ENCODE results near the gene NOPCHAP1. TPM values are rescaled to one million over a fixed set of nuclear protein-coding genes. Genes with fewer than 3 reads are reported as not detected.

Gene NOPCHAP1
- total RNA-seq, 4 donors from 2014 or later = 3.7 to 6.8 (median 6.1) TPM

DNA sequence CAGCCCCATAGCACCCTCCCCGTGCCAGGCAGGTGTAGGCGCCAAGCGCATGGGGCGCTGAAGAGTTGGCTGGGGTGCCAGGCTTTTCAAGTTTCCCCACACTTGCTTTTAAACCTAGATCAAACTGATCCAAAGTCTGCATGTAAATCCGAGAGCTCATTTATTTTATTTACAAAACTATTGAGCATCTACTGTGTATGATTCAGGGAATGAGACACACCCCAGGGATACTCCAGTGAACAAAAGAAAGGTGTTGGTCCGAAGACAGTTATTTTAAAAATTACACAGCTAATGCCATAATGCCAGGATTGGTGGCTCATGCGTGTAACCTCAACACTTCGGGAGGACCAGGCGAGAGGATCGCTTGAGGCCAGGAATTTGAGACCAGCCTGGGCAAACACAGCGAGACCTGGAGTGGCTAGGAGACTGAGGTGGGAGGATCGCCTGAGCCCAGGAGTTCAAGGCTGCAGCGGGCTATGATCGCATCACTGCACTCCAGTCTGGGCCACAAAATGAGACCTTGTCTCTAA is 27.2 kb upstream of the NOPCHAP1 start:
- 42 to 49% methylated on average over 14 of the region's 14 CpGs for WGBS, 2 donors
- H3K27ac ChIP-seq = peak overlapping the region in 3 of 4 donors; percentile 82 to 91 (median 87)
- no peak for DNase-seq (ENCODE audit: low spot score in 2 of 2)
- no peaks in the 10 kb centered on the region for H3K36me3 ChIP-seq
- TF ChIP-seq EP300 (IDR thresholded peaks at IDR 0.05) (no peak), POLR2A (IDR thresholded peaks at IDR 0.05) (no peak)
- TF ChIP-seq, protein P1, sequence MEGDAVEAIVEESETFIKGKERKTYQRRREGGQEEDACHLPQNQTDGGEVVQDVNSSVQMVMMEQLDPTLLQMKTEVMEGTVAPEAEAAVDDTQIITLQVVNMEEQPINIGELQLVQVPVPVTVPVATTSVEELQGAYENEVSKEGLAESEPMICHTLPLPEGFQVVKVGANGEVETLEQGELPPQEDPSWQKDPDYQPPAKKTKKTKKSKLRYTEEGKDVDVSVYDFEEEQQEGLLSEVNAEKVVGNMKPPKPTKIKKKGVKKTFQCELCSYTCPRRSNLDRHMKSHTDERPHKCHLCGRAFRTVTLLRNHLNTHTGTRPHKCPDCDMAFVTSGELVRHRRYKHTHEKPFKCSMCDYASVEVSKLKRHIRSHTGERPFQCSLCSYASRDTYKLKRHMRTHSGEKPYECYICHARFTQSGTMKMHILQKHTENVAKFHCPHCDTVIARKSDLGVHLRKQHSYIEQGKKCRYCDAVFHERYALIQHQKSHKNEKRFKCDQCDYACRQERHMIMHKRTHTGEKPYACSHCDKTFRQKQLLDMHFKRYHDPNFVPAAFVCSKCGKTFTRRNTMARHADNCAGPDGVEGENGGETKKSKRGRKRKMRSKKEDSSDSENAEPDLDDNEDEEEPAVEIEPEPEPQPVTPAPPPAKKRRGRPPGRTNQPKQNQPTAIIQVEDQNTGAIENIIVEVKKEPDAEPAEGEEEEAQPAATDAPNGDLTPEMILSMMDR (IDR thresholded peaks at IDR 0.05) = no peak
- H3K9me3 ChIP-seq = no peaks in the 10 kb centered on the region
- H3K4me1 ChIP-seq = peaks cover 0 to 28% (median 11%) of the 10 kb centered on the region in 4 donors
- peak overlapping the region; percentile 62 to 89 (median 80) for H3K4me3 ChIP-seq
- H3K27me3 ChIP-seq = no peaks in the 10 kb centered on the region

DNA sequence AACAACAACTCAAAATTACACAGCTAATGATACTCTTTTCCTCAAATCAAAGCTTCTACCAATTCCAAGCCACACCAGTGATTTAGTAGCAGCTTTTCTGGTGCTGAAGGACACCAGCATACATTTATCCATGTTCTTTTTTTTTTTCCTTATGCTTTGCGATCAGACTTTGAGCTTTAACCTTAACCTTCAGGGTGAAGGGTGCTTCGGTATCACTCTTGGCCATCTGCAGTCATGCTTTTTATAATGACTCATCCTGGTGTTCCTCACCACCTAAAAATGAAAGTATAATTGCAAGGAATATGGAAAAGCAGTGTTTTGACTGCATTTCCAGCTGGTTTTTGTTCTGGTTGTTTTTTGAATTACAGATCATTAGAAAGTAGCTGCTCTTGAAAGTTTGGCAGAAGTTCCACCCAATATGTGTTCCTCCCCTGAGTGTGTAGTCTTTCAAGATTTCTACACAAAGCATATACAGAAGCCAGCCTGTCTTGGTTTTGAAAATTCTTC is 26.7 kb upstream of the NOPCHAP1 start:
- WGBS, 2 donors = 44 to 56% methylated on average over 2 of the region's 2 CpGs
- H3K4me1 ChIP-seq = peaks cover 0 to 27% (median 11%) of the 10 kb centered on the region in 4 donors
- H3K4me3 ChIP-seq = peak overlapping the region in 1 of 4 donors; percentile 89
- TF ChIP-seq EP300 (IDR thresholded peaks at IDR 0.05) = no peak
- TF ChIP-seq, protein P1 (IDR thresholded peaks at IDR 0.05) = no peak
- TF ChIP-seq POLR2A (IDR thresholded peaks at IDR 0.05) = no peak
- H3K9me3 ChIP-seq = no peaks in the 10 kb centered on the region
- H3K27me3 ChIP-seq = no peaks in the 10 kb centered on the region
- H3K36me3 ChIP-seq = no peaks in the 10 kb centered on the region
- H3K27ac ChIP-seq = peak overlapping the region in 2 of 4 donors; percentile 82 to 91
- no peak for DNase-seq (ENCODE audit: low spot score in 2 of 2)

DNA sequence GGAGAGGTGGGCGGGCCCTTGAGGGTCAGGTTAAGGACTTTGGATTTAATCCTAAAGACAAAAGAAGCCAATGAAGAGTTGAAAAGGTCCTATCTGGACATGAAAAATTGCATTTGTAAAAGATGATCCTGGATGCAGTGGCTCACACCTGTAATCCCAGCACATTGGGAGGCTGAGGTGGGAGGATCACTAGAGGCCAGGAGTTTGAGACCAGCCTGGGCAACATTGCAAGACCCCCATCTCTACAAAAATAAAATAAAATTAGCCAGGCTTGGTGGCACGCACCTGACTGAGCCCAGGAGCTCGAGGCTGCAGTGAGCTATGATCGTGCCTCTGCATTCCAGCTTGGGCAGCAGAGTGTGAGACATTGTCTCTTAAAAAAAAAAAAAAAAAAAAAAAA is 25.7 kb upstream of the NOPCHAP1 start:
- no peaks in the 10 kb centered on the region for H3K9me3 ChIP-seq
- no peaks in the 10 kb centered on the region for H3K27me3 ChIP-seq
- H3K4me1 ChIP-seq = peaks cover 0 to 27% (median 11%) of the 10 kb centered on the region in 4 donors
- whole genome bisulfite sequencing, 2 donors = 94 to 96% methylated on average over 4 of the region's 4 CpGs
- no peak overlapping the region for H3K27ac ChIP-seq
- H3K4me3 ChIP-seq = no peak overlapping the region
- TF ChIP-seq POLR2A (IDR thresholded peaks at IDR 0.05) = no peak
- TF ChIP-seq, protein P1 (IDR thresholded peaks at IDR 0.05) = no peak
- TF ChIP-seq EP300 (IDR thresholded peaks at IDR 0.05) = no peak
- H3K36me3 ChIP-seq = no peaks in the 10 kb centered on the region
- DNase-seq (ENCODE audit: low spot score in 2 of 2) = no peak

DNA sequence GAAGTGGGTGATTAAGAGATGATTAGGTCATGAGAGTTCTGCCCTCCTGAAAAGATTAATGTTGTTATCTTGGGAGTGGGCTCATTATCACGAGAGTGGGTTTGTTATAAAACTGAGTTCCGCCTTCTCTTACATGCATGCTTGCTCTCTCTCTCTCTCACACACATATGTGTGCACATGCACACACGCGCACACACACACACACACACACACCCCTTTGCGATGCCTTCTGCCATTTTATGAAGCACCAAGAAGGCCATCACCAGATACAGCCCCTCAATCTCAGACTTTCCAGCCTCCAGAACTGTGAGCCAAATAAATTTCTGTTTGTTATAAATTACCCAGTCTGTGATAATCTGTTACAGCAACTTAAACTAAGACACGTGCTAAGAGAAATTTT is 22.4 kb upstream of the NOPCHAP1 start:
- H3K4me1 ChIP-seq = peaks cover 0 to 14% (median 10%) of the 10 kb centered on the region in 4 donors
- TF ChIP-seq, protein P1 (IDR thresholded peaks at IDR 0.05) = no peak
- TF ChIP-seq EP300 (IDR thresholded peaks at IDR 0.05) = no peak
- no peak overlapping the region for H3K27ac ChIP-seq
- DNase-seq (ENCODE audit: low spot score in 2 of 2) = no peak
- WGBS, 2 donors = 62 to 74% methylated on average over 6 of the region's 6 CpGs
- H3K4me3 ChIP-seq = no peak overlapping the region
- H3K9me3 ChIP-seq = peaks cover 0 to 3% (median 0%) of the 10 kb centered on the region in 4 donors
- H3K36me3 ChIP-seq = no peaks in the 10 kb centered on the region
- H3K27me3 ChIP-seq = no peaks in the 10 kb centered on the region

DNA sequence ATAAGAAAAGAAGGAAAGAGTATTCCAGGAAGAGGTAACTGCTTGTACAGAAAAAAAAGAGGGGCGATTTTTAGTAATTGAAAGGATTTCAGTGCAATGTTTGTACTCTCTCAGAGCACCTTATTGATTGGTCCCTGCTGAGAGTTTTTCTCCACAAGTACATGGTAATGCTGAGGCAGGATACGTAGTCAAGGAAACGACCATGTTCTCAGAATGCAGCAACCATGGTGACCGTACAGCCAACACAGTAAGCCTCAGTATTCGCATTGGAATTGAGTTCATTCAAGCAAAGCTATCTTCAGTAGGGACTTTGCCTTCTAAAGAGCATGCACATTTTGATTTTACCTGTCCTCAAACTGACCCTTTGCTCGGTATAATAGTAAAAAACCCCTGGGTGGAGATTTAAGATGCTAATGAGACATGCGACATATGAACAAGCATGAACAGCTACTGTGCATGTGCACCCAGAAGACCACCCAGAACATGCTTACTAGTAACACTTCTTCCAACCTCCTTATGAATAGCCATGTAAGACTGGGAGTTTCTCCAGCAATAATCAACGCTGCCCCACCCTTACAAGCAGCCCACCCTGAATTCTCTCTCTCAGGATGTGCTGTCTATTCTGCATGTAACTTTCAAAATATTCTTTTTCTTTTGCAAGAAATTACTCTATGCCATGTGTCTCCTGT is 21.8 kb upstream of the NOPCHAP1 start:
- H3K36me3 ChIP-seq = no peaks in the 10 kb centered on the region
- H3K9me3 ChIP-seq = peaks cover 0 to 3% (median 0%) of the 10 kb centered on the region in 4 donors
- WGBS, 2 donors = 48 to 50% methylated on average over 8 of the region's 8 CpGs
- H3K27me3 ChIP-seq = no peaks in the 10 kb centered on the region
- DNase-seq (ENCODE audit: low spot score in 2 of 2) = no peak
- peaks cover 0 to 8% (median 5%) of the 10 kb centered on the region in 4 donors for H3K4me1 ChIP-seq
- H3K27ac ChIP-seq = no peak overlapping the region
- no peak overlapping the region for H3K4me3 ChIP-seq
- TF ChIP-seq POLR2A (IDR thresholded peaks at IDR 0.05) (no peak), EP300 (IDR thresholded peaks at IDR 0.05) (no peak)
- TF ChIP-seq, protein P1 (IDR thresholded peaks at IDR 0.05) = no peak
